Germinal center (tissue), 1 donor: Measurements from ENCODE around the gene NR5A1.
A peak's percentile ranks its signal among the peaks of the same experiment; 100 is the strongest.

Source experiments
- DNase-seq: peaks from one replicate; pipeline ENCODE4 v3.0.0; 2012; ENCODE audit warnings: mixed read lengths, low spot score

The NR5A1 gene

GRCh38 chr9:124498499-124499146, 8.6 kb downstream of the NR5A1 start:
- no peak for DNase-seq

- no peak for DNase-seq
Observed at GRCh38 chr9:124498040-124498439, 9.2 kb downstream of the NR5A1 start.

GRCh38 chr9:124497441-124497840, 9.8 kb downstream of the NR5A1 start:
- DNase-seq = no peak

GRCh38 chr9:124496463-124496862, 10.7 kb downstream of the NR5A1 start:
- DNase-seq = no peak

- DNase-seq = no peak
Observed at GRCh38 chr9:124496075-124496449, 11.1 kb downstream of the NR5A1 start.

GRCh38 chr9:124495126-124496074, 11.8 kb downstream of the NR5A1 start:
- DNase-seq = no peak

- no peak for DNase-seq
Observed at GRCh38 chr9:124493794-124494479, 13.3 kb downstream of the NR5A1 start.

GRCh38 chr9:124493218-124493617, 14.0 kb downstream of the NR5A1 start:
- no peak for DNase-seq

- DNase-seq = no peak
Observed at GRCh38 chr9:124492818-124493217, 14.4 kb downstream of the NR5A1 start.

GRCh38 chr9:124491049-124491975, 15.9 kb downstream of the NR5A1 start:
- no peak for DNase-seq

GRCh38 chr9:124490004-124490403, 17.2 kb downstream of the NR5A1 start:
- DNase-seq = no peak

GRCh38 chr9:124489222-124489621, 18.0 kb downstream of the NR5A1 start:
- DNase-seq = no peak

- DNase-seq = no peak
Observed at GRCh38 chr9:124488641-124489210, 18.5 kb downstream of the NR5A1 start.

- DNase-seq = no peak
Observed at GRCh38 chr9:124487260-124488182, 19.7 kb downstream of the NR5A1 start.

GRCh38 chr9:124486778-124487259, 20.4 kb downstream of the NR5A1 start:
- DNase-seq = no peak

- DNase-seq = no peak
Observed at GRCh38 chr9:124485936-124486335, 21.3 kb downstream of the NR5A1 start.

- DNase-seq = no peak
Observed at GRCh38 chr9:124485201-124485600, 22.0 kb downstream of the NR5A1 start.

GRCh38 chr9:124483481-124483880, 23.7 kb downstream of the NR5A1 start:
- DNase-seq = no peak

GRCh38 chr9:124482431-124483031, 24.7 kb downstream of the NR5A1 start:
- peak; percentile 41 for DNase-seq

- no peak for DNase-seq
Observed at GRCh38 chr9:124481115-124481514, 26.1 kb downstream of the NR5A1 start.
